ENCODE measurements around the gene TTC7B.

The TTC7B gene

DNA sequence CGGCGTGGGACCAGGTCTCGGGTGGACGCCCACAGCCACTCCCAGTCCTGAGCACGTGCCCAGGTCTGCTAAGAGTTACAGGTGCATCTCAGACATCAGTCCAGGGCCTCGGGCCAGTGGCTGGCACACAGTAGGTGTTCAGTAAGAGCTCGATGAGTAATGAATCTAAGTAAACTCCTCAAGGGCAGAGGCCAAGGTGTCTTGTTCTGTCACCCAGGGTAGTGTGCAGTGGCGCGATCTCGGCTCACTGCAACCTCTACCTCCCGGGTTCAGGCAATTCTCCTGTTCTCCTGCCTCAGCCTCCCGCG, 11.2 kb downstream of the TTC7B start:
- DNase-seq: no peak

DNA sequence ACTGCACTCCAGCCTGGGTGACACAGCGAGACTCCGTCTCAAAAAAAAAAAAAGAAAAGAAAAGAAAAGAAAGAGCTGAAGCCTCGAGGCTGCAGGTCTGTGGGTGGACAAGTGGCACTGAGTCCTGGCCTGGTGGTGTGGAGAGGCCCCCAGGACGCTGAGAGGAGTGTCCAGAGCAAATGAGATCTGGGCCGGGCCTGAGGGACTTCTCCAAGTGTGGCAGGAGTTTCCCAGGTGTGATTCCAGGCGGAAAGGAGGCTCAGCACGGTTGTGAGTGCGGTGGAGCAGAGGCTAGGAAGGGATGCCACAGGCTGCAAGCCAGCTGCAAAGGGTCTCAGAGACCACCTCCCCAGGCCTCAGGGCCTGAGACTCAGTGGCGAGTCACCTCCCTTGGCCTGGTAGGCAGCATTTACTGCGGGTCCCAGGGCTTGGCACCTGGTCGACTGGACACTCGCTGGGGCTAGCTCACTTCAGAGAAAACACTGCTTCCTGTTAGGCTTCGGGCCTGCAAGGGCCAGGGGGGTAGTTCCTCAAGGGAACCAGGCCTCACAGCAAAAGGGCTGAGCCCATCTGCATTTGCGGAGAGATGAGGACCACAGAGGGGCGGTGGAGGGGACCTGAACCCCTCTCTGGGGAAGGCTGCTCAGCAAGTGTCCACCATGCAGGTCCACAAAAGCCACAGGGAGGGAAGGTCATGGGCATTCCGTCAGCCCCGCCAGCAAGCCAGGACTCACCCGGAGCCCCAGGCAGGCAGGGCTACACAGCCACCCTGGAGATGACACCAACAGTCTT, 11.7 kb downstream of the TTC7B start:
- no peak for DNase-seq

DNA sequence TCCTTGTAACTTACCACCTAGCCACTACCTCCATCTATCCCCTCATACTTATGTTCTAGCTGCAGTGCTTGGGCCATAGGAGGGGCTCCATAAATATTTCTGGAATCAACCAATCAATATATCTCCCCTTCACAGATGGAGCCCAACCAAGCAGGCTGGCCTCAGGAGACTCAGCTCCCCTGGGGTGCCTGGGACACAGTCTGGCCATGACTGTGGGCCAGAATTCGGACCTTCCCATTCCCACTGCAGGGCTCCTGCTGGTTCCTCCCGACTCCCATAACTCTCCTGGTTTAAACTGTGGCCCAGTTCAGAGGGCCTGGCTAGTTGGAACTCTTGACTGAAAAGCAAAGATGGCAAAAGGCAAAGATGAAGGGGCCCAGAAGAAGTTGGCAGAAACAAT, 13.0 kb downstream of the TTC7B start:
- DNase-seq: no peak

DNA sequence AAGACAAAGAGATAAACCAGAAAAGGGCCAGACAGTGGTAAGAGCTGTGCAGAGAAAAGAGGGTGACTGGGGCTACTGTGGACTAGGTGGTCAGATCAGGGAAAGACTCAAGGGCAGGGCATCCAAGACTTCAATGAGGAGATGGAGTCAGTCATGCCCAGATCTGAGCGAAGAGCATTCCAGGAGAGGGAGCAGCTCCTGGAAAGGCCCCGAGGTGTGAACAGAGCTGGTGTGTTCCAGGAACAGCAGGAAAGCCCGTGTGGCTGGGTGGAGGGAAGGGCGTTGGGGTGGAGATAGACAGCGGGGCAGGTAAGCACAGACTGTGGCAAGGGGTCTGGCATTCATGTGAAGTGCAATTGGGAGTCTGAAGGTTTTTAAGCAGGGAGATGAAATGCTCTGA, 16.8 kb downstream of the TTC7B start:
- no peak for DNase-seq

DNA sequence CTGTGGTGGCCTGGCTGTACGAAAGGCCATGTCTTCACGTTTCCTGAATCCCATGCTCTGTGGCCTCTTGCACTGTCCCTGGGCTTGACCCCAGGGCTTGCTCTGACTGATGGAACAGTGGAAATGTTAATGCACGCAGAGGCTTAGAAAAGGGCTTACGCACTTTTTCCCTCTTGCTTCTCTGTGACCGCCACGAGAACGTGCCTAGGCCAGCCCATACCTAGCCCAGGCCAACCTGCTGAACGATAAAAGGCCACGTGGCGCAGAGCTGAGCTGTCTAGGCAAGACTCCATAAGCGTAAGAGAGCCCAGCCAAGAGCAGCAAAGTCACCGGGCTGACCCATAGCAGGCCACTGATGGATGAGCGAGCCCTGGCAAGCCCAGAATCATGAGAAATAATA, 18.3 kb downstream of the TTC7B start:
- no peak for DNase-seq

DNA sequence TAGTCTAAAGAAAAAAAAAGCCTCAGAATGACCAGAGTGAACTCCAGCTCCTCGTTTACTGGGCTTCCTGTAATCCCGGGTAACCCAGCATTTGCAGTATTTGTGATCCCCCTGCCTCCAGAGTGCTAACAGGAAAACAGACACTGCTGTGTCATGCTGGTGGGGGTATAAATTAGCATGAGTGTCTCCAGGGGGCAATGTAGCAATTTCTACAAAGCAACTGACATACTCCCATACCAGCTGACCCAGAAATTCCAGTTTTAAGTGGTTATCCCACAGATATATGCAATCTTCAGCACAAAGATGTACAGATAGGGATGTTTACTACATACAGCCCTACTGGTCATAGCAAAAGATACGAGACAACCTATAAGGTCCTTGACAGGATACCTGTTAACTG, 18.8 kb downstream of the TTC7B start:
- DNase-seq: no peak

DNA sequence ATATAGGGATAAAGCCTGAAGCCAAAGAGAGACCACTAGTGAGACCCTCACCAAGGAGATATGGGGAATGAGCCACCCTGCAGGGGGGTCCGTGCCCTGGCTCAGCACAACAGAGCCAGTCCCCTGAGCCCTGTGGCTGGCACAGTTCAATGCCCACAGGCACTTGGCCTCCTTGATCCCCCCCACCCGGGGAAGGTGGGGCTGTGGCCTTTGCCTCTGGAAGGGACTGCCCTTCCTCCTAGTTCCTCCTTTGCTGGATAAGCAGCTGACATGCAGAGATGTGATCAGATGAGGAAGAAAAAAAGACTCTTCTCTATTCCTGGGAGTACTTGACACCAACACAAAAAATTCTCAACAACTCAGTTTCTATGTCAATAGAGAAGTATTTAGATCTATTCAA, 19.9 kb downstream of the TTC7B start:
- no peak for DNase-seq

DNA sequence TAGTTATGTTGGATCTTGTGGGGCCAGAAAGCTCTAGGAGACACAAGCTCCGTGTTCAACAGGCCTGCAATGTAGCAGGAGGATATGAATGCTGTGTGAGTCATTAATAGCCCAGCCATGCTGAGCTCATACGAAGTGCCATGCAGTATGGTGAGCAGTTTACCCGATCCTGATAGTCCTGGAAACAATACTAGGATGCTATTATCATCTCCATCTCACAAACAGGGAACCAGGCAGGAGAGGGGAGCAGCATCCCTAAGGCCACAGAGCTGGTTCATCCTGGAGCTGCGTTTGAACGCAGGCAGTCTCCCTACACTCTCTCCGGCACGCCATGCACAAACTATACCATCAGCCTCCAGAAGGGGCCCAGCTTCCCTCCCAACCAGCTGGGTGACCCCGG, 20.5 kb downstream of the TTC7B start:
- DNase-seq: no peak

DNA sequence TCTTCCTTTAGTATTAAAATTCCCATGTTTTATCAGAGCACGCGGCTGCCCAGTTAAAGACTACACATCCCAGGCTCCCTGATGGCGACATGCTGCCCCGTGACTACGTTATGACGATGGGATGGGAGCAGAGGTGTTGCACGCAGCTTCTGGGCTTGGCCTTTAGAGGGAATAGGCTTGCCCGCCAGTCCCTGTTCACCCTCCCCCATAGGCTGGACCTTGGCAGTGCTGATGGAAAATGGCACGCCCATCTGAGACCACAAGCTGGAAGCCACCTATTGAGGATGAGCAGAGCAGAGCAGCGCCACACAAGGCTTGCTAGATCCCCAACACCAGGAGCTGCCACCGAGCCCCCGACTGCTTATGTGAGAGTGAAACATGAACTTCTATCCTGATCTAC, 24.7 kb downstream of the TTC7B start:
- DNase-seq: no peak

DNA sequence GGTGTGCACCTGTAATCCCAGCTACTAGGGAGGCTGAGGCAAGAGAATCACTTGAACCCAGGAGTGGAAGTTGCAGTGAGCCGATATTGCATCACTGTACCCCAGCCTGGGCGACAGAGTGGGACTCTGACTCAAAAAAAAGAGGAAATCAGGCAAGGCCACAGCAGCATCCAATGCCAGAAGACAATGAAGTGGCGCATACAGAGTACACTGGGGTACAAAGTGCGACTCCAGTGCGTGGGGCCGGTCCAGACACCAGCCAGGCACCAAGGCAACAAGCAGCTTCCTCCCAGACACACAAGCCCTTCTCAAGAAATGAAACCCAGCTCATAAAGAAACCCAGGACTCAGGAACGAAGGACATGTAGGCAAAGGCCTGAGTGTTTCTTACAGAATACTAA, 28.2 kb downstream of the TTC7B start:
- no peak for DNase-seq

DNA sequence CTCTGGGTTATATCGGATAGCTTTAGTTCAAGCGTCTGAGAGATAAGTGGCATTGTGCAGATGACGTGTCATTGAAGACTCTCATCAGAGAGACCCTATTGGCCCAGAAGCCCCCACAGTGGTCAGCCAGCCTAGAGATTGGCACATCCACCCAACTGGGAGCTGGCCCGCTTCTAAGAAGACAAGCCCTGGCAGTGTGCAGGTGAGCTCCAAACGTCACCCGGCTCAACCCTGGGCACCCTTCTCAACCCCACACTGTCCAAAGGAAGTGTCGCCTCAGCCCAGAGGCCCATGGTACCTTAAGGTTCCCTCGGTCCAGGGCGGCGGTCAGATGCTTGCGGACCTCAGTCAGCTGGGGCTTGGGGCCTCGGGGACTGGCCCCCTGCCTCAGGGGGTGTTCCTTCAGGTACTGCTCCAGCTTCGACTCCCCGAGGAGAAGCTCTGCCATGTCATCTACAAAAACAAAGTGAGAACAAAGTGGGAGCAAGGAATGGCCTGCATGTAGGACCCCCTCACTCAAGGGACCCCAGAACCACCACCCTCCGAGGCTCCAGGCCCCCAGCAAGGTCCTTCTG, 30.3 kb downstream of the TTC7B start:
- no peak for DNase-seq

DNA sequence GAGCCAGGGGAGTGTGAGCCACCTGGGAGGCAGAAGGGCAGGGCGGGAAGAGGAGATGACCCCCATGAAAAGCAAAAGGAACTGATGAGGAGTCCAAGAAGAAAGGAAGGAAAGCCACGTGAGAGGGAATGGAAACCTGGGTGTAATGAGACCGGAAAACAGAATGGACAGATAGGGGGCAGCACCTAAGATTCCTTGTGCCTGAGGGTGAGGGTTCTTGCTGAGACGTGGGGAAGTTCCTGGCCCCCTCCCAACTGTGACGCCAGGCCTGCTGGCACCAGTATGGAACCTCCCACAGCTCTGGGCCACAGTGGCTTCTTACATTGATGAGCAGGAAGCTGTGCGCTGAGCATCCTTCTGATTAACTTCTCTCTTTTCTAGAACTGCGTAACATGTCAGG, 30.8 kb downstream of the TTC7B start:
- DNase-seq: no peak

DNA sequence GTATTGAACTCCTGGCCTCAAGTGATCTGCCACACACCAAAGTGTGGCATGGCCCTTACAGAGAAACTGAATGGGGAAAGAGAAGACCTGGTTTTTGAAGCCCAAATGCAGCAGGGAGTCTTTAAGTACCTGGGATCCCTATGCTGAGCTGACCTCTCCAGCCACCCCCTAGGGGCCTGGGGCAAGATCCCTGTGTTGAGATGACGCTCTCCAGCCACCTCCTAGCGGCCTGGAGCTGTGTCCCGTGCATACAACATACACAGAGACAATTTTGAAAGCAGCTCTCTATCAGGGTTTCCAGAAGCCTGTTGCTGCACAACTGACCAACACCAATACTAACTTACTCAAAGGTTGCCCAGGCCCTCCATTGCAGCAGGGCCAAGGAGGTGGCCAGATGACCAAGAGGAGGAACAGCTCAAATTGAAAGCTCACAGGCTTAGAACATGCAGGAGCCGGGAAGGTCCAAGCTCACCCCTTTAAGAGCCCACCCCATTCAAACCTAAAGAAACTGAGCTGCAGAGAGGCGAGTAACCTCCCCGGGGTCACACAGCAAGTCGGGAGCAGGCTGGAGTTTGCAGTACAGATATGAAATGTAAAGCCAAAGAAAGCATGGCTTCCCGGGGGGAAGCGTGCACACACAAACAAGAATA, 31.5 kb downstream of the TTC7B start:
- no peak for DNase-seq

DNA sequence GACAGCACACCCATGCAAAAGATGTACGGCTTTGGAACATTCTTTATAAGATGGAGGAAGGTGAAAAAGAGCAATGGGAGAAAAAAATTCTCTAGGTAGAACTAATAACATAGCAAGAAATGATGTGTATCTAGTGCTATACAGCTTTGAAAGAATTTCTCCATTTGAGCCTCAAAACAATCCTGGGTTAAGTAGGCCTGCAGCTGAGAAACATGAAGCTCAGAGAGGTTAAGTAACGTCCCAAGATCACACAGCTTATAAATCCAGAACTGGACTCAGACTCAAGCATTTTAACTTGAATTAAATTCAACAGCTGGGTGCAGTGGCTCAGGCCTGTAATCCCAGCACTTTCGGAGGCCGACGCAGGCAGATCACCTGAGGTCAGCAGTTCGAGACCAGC, 32.9 kb downstream of the TTC7B start:
- DNase-seq: no peak

DNA sequence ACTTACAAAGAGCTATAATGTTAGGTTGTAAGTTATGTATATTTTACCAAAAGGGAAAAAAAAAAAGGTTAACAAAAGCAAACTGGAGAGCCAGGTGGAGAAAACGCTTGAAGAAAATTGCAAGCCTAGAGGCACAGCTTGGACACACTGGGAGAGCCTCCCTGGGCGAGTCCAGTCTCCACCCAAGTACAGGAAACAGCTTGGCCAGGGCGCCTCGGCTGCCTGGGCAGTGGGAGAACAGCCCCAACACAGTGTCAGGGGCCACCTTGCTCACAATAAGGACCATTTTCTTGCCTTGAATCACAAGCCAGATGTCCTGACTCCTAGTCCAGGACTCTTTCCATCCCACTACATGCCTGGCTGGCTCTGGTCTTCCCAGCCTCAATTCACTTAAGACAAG, 33.3 kb downstream of the TTC7B start:
- DNase-seq: no peak

DNA sequence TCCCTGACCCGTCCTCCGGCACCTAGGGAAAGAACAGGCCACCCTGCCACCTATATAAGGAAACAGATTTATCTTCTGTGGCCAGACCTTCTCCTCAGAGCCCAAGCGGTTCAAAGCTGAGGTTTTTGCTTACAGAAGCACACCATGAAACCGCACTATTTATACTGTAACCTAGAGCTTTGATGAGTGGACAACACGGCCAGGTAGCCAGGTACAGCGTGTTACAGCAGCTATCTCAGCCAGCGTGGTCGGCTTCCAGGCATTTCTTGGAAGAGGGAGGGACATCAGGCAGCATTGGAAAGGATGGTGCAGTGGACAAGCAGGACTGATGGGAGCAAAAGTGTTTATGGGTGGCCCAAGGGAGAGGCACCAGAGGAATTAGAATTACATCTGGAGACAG, 34.4 kb downstream of the TTC7B start:
- no peak for DNase-seq

DNA sequence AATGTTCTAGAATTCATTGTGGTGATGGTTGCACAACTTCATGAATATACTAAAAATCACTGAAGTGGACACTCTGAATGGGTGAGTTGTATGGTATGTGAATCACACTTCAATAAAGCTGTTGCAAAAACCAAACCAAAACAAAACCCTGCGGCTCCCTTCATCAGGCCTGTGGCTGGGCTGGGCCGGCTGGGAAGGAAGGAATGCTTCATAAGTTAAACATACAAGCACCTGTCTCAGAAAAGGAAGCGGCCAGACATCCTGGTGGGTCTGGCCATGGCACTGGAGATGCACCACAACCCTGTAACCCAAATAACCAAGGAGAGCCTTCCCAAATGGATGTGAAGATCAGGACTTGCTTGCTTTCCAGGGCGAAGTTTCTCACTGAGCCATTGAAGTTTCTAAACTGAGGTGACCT, 34.9 kb downstream of the TTC7B start:
- DNase-seq: no peak

DNA sequence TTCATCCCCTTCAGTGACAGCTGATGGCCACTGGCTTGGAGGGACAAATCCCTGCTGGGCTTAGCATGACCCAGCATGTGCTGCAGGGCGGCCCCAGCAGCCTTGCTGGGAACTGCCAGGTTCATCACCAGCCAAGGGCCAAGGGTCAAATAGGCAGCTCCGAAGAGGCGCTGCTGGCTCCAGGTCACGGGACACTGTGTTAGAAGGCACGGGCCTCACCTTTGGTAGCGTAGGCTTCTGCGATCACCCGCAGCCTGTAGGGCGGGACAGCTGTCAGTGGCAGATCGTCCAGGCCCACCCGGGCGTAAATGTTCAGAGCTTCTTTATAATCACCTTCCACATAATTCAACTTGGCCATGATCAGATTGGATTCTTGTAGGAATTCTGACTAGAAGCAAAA, 35.7 kb downstream of the TTC7B start:
- DNase-seq: no peak

DNA sequence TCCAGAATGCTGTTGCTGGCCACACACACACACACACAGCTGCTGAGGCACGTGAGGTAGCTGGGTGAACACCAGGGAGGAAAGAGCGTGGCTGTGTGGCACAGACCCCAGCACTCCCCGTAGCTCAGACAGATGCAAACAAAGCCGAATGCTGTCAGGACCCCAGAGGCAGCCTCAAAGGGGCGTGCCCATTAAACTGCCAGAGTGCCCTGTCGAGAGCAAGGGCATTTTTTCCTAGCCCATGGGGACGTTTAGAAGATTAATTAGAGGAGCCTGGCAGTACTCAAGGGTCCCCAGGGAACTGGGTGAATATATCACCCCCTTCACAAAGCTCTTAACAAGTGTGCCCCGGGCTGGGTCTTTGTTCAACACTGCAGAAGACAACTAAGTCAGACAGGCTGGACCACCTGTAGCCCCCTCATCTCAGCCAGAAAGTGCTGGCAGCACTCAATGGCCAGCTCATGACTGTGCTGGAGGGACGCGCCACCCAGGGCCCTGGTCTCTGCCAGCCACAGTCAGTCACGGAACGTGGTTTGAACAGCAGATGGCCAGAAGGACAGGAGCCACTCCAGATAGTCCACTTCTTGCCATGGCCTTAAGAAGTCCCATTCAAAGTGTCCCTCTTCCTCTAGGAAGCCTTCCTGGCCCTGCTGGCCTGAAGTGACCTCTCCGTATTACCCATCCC, 37.5 kb downstream of the TTC7B start:
- no peak for DNase-seq

DNA sequence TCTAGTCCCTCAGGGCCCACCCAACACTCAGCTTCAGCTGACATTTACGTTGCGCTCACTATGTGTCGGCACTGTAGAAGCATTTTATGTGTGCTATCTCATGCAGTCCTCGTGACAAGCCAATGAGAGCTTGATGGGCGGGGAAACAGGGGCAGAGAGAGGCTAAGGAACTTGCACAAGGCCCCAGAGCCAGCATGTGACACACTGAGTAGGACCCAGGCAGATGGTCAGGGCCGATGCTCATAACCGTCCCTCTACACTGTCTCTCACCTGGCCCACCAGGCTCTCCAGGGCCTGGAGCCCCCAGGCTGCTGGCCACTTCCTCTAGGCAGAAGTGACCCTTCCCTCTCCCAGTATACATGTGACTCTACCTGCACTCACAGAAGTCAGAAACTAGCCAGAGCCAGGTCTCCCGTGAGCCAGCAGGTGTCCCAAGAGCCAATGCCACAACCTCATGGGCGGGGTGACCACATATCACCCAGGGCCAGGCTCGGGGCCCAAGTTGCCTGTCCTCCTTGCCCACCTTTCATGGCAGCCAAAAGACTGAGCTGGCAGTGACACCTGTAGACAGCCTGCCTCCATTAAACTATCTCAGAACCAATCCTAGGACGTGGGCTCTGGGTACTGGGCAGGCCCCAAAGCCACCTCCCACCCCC, 38.3 kb downstream of the TTC7B start:
- DNase-seq: no peak

DNA sequence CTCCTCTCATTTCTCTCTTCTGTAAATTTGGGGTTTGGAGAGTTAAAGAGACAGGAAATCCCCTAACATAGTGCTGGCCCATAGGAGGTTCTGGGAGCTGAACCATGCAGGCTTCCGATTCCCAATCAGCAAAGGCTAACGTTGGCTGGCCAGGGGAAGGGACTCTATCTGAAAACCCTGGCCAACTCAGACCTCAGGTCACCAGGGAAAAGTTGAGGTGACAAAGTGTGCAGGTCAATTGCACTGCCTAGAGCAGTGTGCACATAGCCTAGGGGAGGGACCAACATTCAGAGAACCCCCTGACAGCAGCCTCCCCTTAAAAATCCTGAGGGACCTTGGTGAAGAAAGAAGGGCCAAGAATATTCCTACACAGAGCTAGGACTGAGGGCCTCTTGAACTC, 38.9 kb downstream of the TTC7B start:
- no peak for DNase-seq

DNA sequence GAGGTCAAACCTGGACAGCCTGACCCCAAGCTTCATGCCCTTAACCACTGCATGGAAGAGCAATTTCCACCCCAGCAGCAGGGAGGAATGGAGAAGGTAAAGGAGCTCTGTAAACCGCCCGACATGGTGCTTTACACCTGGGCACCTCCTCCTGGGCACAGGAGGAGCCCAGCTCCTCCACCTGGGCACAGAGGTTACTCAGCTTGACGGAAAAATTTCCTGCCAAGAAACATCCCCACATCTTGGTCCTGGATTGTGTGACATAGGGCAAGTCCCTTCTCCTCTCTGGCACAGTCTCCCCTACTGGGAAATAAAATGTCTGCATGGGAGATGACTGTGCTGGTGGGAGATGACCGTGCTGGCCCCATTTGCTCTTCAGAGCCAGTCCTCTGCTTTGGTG, 40.8 kb downstream of the TTC7B start:
- no peak for DNase-seq

DNA sequence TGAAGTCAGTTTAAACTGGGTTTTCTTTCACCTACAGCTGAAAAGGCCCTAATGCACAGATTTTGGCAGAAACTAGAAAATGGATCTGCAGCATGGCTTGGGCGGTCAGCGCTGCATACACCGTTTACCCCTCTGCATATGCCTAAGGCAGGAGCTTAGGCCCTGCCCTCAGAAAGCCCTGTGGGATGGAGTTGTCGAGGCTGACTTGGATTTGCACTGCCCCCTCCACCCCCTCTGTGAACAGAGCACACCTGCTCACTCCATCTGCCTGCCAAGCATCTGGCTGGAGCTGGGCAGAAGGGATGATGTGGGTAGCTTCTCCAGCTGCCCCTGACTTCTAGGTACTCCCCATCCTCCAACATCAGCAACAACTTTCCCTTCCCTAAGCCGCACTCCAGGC, 41.9 kb downstream of the TTC7B start:
- DNase-seq: no peak

DNA sequence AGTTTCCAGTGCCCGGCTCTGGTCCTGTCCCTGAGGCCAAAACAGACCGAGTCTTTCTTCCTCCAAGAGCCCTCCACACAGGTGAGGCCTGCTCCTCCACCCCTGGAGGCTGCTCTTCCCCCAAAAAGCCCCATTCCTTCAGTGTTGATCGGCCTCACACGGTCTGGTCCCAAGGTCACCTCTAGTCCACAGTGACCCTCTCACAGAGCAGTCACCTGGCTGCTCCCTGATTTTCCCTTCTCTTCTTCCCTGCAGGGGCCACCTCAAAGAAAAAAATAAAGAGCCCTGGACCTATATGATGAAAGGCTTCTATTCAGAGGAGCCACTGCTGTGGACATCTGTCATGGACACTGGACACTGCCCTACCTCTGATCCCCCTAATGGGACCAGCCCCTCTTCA, 42.5 kb downstream of the TTC7B start:
- DNase-seq: no peak

All from NCI-H187 treated with DMSO at 0.1 percent for 48 hours (cell line).